Gastrocnemius medialis (tissue), 4 donors: ENCODE results near the gene PROM1. TPM values are rescaled to one million over a fixed set of nuclear protein-coding genes. Genes with fewer than 3 reads are reported as not detected.

Experiments
- ATAC-seq, 2 donors: fragments of 150-250 bp; one replicate each; pipeline ENCODE4 v1.9.1; 2016
- DNase-seq, 2 donors: peaks; one replicate each; pipeline ENCODE4 v3.0.0-alpha.2; 2019
- H3K27ac ChIP-seq, 4 donors: fragments of 200-600 bp; sonication (generic); 1 replicate in 1 of 4; 2 replicates in 3 of 4; pipeline ENCODE4 v1.5.1; 2016 to 2018; ENCODE audit warnings: mild to moderate bottlenecking in 2 of 4, moderate library complexity in 1 of 4
- H3K27me3 ChIP-seq, 3 donors: fragments of 200-600 bp; sonication (generic) in 2 of 3; 1 replicate in 1 of 3; 2 replicates in 2 of 3; pipeline versions ENCODE4 v1.5.1 to v1.6.0; 2016 to 2019; ENCODE audit warnings: mild to moderate bottlenecking in 1 of 3, moderate library complexity in 1 of 3
- H3K36me3 ChIP-seq, 2 donors: fragments of 200-600 bp; sonication (generic) in 1 of 2; one replicate each; pipeline ENCODE4 v1.5.1; 2017 to 2018
- H3K4me1 ChIP-seq, 2 donors: fragments of 200-600 bp; sonication (generic) in 1 of 2; one replicate each; pipeline ENCODE4 v1.5.1; 2016 to 2017; ENCODE audit warnings: mild to moderate bottlenecking in 2 of 2
- H3K4me3 ChIP-seq, 4 donors: fragments of 200-600 bp; sonication (generic) in 3 of 4; 1 replicate in 1 of 4; 2 replicates in 3 of 4; pipeline ENCODE4 v1.5.1; 2016 to 2019; ENCODE audit warnings: mild to moderate bottlenecking in 2 of 4
- H3K9me3 ChIP-seq, 3 donors: fragments of 200-600 bp; sonication (generic) in 2 of 3; 1 replicate in 1 of 3; 2 replicates in 2 of 3; pipeline ENCODE4 v1.5.1; 2016 to 2019
- CTCF ChIP-seq, 5 experiments: fragments of 450-650 bp in 3 of 5; fragments of 200-600 bp in 2 of 5; sonication (generic) in 2 of 5; IDR thresholded peaks in 4 of 5; conservative IDR thresholded peaks in 1 of 5; 1 replicate in 4 of 5; 2 replicates in 1 of 5; pipeline ENCODE4 v1.5.1; 2016 to 2019; ENCODE audit warnings: antibody characterized with exemption in 5 of 5, mild to moderate bottlenecking in 3 of 5, moderate library complexity in 3 of 5
- POLR2A ChIP-seq, 2 donors: fragments of 450-650 bp; IDR thresholded peaks; one replicate each; pipeline ENCODE4 v1.6.1; 2017; ENCODE audit warnings: antibody characterized with exemption in 2 of 2, mild to moderate bottlenecking in 2 of 2, moderate library complexity in 2 of 2
- in situ Hi-C, 4 donors: fragments of 200-750 bp; cut with MboI; loops; one replicate each; pipeline versions ENCODE4 v1.15.0 to v1.8.0; 2017; ENCODE audit warnings: low sequenced_read_pairs in 4 of 4
- intact Hi-C: fragments of 100-400 bp; cut with DNase I; formaldehyde crosslinking; loops from one replicate; pipeline ENCODE4 v1.15.1; 2023; ENCODE audit warnings: low total_unique reads
- total RNA-seq, 4 donors: library from RNA; depleted of rRNA; stranded (reverse); fragments of >200 nt; gene quantifications; one replicate each; pipeline versions ENCODE4 v1.1.0 to v1.2.3, GENCODE V29; 2016

Gene PROM1
- total RNA-seq, 4 donors from 2014 or later, result 0.11 to 2.9 (median 0.58) TPM; not detected in 1

DNA sequence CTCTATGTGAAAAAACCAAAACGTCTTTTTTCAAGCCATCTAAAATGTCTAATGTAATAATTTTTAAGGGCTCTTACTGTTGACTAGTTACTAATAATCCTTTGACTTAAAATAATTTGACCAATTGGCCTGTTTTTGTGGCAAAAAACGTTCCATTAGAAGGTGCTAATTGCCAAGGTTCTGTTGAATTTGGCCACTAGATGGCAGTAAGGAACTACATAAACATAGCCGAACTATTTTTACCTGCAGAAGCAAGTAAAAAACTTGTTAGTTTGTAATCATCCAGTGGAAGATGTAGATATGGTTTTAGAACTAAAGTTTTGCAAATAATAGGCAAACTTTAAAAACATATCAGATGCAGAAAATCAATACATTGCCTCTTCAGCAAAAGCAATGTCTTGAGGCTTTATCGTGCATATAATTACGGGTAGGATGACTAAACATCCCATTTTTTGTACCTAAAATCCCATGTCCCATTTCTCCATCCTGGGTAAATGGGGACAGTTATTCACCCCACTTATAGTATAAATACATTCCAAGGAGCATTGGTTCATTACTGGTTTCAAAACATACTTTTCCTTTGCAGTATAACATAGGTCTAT lies 57.6 kb downstream of the PROM1 start:
- in situ Hi-C loops, result loop anchor here in 3 of 4 donors (5.0 to 25.0 kb wide), 5 partner anchors 161 to 1436 kb away; no protein-coding TSS in a partner anchor
- H3K4me1 ChIP-seq, result peaks cover 4 to 8% of the 10 kb centered on the region in 2 donors
- no peak overlapping the region for H3K27ac ChIP-seq
- no peak for DNase-seq
- no peak overlapping the region for H3K4me3 ChIP-seq
- no peaks in the 10 kb centered on the region for H3K36me3 ChIP-seq
- H3K9me3 ChIP-seq, result no peaks in the 10 kb centered on the region
- intact Hi-C loops, result loop anchor here (1.0 kb wide), 1 partner anchor 238 kb away; no protein-coding TSS in a partner anchor
- H3K27me3 ChIP-seq, result no peaks in the 10 kb centered on the region
- peak in 1 of 2 donors; percentile 33 for ATAC-seq
- TF ChIP-seq POLR2A (IDR thresholded peaks at IDR 0.05) (no peak), CTCF (IDR thresholded peaks at IDR 0.05 in 4 of 5, conservative IDR thresholded peaks at IDR 0.05 in 1 of 5) (peak; percentile 70 to 88 (median 84))

GRCh38 chr4:16025268-16025667 lies 58.6 kb downstream of the PROM1 start:
- H3K27ac ChIP-seq, result no peak overlapping the region
- H3K4me1 ChIP-seq, result peaks cover 4 to 8% of the 10 kb centered on the region in 2 donors

DNA sequence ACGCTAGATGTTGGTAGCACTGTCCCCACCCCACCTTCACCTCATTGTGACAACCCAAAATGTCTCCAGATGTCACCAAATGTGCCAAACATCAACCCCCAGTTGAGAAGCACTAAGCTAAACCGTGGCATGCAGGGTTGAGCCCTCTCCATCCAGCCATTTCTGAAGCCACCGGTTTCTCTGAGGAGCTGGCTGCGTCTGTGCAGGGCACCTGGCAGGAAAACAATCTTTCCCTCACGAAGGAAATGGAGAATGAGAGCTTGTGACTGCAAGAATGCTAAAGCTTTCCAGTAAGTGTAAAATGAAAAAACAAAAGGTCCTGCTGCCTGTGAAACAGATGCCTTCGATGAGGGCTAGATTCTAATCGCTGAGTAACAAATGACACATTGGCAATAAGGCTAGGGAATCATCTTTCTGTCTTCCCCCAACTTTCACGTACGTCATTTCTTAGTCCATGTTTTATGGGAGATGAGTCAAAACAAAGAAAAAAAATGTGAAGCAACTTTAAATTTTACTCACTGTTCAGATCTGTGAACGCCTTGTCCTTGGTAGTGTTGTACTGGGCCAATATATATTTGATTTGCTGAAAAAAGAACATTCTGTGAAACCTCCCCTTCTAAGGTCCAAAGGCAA lies 59.9 kb downstream of the PROM1 start:
- ATAC-seq, result no peak
- H3K27ac ChIP-seq, result no peak overlapping the region
- in situ Hi-C loops, result loop anchor here in 2 of 4 donors (10.0 to 25.0 kb wide), 2 partner anchors 171 to 537 kb away; no protein-coding TSS in a partner anchor

More at GRCh38 chr4:16025268-16025667, 58.6 kb downstream of the PROM1 start:
- Histone ChIP-seq H3K36me3 (no peaks in the 10 kb centered on the region), H3K27me3 (no peaks in the 10 kb centered on the region), H3K4me3 (no peak overlapping the region), H3K9me3 (no peaks in the 10 kb centered on the region)
- DNase-seq (no peak), ATAC-seq (no peak)
- in situ Hi-C loops (loop anchor here in 3 of 4 donors (5.0 to 25.0 kb wide), 5 partner anchors 162 to 1437 kb away; no protein-coding TSS in a partner anchor), intact Hi-C loops (no loop called here)
- TF ChIP-seq POLR2A (IDR thresholded peaks at IDR 0.05), result no peak
- no peak for TF ChIP-seq CTCF (IDR thresholded peaks at IDR 0.05 in 4 of 5, conservative IDR thresholded peaks at IDR 0.05 in 1 of 5)

More for the DNA sequence above, 59.9 kb downstream of the PROM1 start:
- H3K27me3 ChIP-seq, result no peaks in the 10 kb centered on the region
- H3K9me3 ChIP-seq, result no peaks in the 10 kb centered on the region
- H3K4me3 ChIP-seq, result no peak overlapping the region
- H3K36me3 ChIP-seq, result no peaks in the 10 kb centered on the region
- intact Hi-C loops, result loop anchor here (5.0 kb wide), 1 partner anchor 188 kb away; no protein-coding TSS in a partner anchor
- no peak for DNase-seq
- peaks cover 5 to 8% of the 10 kb centered on the region in 2 donors for H3K4me1 ChIP-seq
- TF ChIP-seq CTCF (IDR thresholded peaks at IDR 0.05 in 4 of 5, conservative IDR thresholded peaks at IDR 0.05 in 1 of 5), result no peak
- TF ChIP-seq POLR2A (IDR thresholded peaks at IDR 0.05), result no peak
